HG03558 (cell line): Measurements from ENCODE around the gene D2HGDH.
"Not testable (repeated sequence)": the region's sequence is repeated elsewhere in the genome, so short reads cannot be mapped to it uniquely, and the experiment has no call there.

ENCODE experiments used
- ATAC-seq: cut with Tn5 transposase; IDR thresholded peaks from one replicate; pipeline ENCODE4 v1.9.1; 2021; ENCODE audit warnings: moderate number of reproducible peaks; ENCODE audit not compliant: unreplicated experiment; ENCODE audit errors: extremely low read depth

The D2HGDH gene

DNA sequence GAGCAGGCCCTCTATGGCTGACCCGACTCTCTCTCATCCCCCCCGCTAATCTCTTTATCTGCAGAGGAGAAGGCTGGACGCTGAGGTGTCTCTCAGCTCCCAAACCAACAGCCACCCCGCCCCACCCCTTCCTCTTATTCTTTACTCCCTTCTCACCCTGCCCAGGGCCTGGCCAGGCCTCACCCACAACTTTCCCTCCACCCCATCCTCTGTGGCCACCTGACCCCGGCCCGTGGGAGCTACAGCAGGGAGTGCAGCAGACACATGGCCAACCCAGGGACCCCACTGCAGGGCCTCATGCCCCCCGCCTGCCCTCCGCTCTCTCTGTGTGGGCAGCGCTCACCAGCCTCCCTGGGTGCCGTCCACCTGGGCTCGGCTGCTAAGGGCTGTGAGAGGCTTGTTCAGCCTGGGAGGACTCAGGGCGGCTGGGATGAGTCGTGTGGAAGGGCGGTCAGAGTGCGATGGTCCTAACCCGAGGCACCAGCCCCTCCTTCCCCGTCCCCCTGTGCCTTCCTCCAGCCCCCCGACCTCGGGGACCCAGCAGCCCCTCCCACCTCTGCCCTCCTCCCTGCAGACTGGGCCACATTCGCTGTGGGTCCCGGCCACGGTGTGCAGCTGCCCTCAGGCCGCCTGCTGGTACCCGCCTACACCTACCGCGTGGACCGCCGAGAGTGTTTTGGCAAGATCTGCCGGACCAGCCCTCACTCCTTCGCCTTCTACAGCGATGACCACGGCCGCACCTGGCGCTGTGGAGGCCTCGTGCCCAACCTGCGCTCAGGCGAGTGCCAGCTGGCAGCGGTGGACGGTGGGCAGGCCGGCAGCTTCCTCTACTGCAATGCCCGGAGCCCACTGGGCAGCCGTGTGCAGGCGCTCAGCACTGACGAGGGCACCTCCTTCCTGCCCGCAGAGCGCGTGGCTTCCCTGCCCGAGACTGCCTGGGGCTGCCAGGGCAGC lies 81.3 kb downstream of the D2HGDH start:
- no peak for ATAC-seq

DNA sequence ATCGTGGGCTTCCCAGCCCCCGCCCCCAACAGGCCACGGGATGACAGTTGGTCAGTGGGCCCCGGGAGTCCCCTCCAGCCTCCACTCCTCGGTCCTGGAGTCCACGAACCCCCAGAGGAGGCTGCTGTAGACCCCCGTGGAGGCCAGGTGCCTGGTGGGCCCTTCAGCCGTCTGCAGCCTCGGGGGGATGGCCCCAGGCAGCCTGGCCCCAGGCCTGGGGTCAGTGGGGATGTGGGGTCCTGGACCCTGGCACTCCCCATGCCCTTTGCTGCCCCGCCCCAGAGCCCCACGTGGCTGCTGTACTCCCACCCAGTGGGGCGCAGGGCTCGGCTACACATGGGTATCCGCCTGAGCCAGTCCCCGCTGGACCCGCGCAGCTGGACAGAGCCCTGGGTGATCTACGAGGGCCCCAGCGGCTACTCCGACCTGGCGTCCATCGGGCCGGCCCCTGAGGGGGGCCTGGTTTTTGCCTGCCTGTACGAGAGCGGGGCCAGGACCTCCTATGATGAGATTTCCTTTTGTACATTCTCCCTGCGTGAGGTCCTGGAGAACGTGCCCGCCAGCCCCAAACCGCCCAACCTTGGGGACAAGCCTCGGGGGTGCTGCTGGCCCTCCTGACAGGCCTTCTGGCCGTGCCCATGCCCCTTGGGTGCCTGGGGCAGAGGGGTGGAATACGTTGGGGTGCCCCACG lies 82.1 kb downstream of the D2HGDH start:
- ATAC-seq, result no peak

DNA sequence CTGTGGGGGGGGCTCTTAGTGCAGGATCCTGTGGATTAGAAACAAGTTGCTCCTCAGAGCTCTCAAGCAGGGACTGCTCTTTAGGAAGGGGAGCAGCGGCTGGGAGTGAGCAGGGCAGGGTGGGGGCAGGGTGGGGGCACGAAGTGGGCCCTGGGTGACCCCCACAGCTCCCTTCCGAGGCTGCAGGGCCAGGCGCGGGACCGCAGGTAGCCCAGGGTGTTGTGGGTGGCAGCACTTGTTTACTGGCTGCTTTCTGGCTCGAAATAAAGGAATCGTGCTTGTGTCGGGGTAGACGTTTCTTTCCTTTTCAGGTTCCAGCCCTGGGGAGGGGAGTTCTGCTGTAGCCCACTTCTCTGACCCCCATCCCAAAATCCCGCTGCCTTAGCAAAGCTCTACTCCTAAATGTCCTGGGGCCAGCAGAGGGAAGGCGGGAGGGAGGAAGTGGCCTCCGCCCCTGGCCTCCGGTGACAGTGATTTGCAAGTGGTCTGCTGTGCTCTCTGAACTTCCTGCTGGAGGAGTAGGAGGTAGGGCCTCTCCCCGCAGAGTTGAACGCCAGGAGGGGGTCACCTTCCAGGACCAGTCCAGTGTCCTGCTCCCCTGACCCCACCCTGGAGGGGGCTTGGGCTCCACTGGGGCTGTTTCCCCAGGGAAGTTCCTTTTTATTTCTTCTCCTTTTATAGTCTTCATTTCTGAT lies 82.8 kb downstream of the D2HGDH start:
- ATAC-seq, result no peak

DNA sequence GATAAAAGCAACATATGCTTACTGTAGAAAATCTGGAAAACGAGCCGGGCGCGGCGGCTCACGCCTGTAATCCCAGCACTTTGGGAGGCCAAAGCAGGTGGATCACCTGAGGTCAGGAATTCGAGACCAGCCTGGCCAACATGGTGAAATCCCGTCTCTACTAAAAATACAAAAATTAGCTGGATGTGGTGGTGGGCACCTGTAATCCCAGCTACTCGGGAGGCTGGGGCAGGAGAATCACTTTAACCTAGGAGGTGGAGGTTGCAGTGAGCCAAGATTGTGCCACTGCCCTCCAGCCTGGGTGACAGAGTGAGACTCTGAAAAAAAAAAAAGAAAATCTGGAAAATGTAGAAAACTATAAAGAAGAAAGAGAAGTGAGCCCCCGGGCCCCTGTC lies 83.4 kb downstream of the D2HGDH start:
- not testable (repeated sequence) for ATAC-seq
